Non-pigmented ciliary epithelial cell (primary cell): ENCODE measurements around the gene BRDT.
"Not testable (repeated sequence)": the region's sequence is repeated elsewhere in the genome, so short reads cannot be mapped to it uniquely, and the experiment has no call there.

ENCODE experiments used
- DNase-seq: peaks from one replicate; pipeline ENCODE4 v3.0.0-alpha.2; 2010; ENCODE audit warnings: low read depth

Gene BRDT

GRCh38 chr1:91993256-91993655 is 44.1 kb downstream of the BRDT start:
- DNase-seq: no peak

DNA sequence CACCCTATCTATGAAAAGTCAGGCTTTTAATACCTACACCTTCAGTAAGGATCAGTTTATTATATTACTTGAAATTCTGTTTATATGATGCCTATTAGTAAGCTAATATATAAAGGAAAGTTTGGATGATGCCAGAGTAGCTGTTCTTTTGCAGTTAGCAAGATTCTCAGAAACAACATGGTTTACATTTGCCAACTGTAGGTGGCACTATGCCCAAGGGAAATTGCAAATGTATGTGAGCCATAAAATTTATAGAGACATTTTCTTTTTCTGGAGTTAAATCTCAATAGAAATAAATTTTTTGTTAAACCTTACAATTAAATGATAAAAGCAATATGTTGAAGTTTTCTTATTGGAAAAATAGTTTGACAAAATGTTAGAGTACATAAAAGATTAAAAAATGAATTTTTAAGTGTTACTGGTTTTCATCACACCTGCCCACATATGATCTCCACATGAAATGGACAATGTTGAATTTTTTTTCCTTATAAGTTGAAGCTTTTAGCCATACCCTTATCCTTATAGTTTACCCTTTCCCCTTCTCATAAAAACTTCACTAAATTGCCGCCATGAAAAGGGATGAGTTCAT is 48.5 kb downstream of the BRDT start:
- peak; percentile 13 for DNase-seq

GRCh38 chr1:92004129-92004528 is 54.9 kb downstream of the BRDT start:
- DNase-seq: no peak

GRCh38 chr1:92013923-92014322 is 64.7 kb downstream of the BRDT start:
- no peak for DNase-seq

- DNase-seq: no peak
Observed at GRCh38 chr1:92016720-92017316, 67.6 kb downstream of the BRDT start.

GRCh38 chr1:92017656-92018055 is 68.5 kb downstream of the BRDT start:
- DNase-seq: no peak

DNA sequence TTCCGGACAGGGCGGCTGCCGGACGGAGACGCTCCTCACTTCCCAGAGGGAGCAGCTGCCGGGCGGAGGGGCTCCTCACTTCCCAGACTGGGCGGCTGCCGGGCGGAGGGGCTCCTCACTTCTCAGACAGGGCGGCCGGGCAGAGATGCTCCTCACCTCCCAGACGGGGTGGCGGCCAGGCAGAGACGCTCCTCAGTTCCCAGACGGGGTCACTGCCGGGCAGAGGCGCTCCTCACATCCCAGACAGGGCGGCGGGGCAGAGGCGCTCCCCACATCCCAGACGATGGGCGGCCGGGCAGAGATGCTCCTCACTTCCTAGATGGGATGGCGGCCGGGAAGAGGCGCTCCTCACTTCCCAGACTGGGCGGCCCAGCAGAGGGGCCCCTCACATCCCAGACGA is 76.8 kb downstream of the BRDT start:
- DNase-seq: not testable (repeated sequence)

DNA sequence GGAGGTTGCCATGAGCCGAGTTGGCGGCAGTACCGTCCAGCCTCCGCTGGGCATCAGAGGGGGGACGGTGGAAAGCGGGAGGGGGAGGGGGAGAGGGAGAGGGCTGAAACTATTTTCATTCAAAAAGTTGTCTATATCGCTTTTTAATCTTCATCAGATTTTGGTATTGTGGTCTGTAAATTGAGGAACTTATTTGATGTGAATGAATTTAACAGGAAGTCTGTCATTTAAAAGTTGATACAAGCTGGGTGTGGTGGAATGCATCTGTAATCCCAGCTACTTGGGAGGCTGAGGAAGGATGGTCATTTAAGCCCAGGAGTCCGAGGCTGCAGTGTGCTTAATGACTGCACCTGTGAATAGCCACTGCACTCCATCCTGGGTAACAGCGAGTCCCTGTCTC is 77.6 kb downstream of the BRDT start:
- no peak for DNase-seq

DNA sequence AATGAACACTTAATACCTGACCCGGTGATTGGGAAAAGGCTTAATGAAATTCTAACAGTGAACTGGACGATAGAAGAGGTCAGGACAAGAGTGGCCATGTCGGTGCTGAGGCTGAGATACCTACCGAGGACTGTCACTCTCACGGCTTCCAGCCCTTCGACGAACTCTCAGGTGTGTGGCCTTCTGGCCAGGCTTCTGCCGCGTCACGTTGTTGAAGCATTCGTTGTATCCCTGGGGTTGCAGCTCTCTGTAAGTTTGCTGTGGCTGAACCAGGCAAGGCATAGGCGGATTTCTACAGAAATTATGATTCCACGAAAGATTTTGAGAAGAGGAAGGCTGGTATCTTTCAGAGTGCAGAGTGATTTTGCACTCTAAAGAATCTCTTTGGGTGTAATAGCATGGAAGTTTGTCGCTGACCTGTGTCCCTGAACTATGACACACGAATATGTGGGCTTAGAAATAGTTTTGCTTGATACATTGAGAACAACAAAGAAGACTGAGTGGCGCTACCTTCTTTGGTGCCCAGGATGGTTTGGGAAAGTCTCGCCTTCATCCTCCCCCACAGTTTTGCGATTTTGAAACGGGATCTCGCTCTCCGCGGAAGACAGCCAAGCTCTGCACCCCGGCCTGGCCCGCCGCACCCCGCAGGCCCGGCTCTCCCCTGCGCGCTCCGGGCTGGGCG is 80.2 kb downstream of the BRDT start:
- DNase-seq: no peak

GRCh38 chr1:92030656-92031107 is 81.5 kb downstream of the BRDT start:
- DNase-seq: peak; percentile 19

DNA sequence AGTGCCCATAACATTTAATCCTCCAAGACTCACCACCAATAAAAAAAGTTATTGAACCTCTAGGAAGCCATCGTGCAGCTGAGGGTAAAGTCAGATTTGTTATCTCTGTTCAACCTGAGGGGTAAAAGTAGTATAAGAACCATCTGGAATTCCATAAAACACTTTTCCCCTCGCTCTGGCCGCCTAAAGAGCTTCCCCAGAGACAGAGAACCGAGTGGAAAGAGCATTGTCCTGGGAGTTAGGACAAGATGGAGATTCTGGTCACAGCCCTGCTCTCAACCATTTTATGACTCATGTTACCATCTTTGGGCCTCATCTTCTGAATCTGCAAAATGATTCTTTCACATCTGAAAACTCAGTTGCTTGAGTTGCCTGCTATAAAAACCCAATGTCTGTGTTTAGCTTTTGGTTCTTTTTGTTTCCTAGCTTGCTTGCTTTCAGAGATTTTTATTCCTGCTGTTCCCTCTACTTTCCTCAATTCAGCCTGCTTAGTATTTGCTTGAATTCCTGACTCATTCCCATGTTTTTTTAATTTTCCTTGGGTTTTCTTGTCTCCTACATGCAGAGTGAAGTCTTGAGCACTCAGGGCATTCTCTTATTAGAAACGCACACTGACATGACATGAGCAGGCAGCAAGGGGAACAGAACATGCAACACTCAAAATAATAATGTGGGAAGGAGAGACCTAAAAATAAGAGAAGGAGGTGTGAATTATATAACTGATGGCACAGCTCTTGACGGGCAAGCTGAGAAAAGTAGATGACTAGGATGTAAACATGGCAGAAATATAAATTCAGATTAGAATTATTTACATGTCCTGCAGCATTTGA is 82.3 kb downstream of the BRDT start:
- no peak for DNase-seq

DNA sequence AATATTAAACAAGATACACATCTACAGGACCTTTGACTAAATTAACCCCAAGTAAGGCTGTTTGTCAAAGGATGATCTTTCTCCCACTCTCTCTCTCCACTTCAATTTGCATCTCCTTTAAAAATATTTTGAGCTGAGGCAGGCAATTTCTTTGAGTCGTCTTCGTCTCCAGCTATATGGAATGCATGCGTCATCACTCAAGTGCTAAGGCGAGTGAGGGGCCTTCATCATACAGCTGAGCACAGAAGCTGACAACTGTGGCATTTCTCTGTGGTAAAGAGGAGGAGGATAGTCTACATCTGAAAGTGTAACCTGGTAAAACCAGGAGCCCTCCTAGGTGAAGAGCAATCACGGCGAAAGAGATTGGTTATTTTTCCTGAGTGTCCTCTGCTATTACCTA is 88.2 kb downstream of the BRDT start:
- DNase-seq: no peak

- DNase-seq: no peak
Observed at GRCh38 chr1:92038695-92039346, 89.6 kb downstream of the BRDT start.

GRCh38 chr1:92040971-92041370 is 91.8 kb downstream of the BRDT start:
- DNase-seq: no peak

DNA sequence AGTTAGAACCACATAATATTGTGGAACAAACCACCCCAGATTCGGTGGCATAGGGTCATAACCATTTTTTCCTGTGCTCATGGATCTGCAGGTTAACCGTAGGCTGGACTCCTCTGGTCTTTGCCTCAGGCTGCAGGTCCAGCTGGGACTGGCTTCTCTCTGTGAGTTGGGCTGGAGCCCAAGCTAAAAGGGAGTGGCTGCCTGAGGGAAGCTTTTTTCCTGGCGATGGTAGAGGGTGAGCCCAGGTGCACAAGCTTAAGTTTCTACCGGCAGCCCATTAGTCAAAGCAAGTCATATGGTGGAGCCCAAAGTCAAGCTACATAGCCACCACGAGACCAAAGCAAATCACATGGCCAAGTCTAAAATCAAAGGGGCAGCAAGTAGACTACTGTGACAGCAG is 94.4 kb downstream of the BRDT start:
- no peak for DNase-seq

- no peak for DNase-seq
Observed at GRCh38 chr1:92045766-92046495, 96.7 kb downstream of the BRDT start.

- DNase-seq: no peak
Observed at GRCh38 chr1:92051948-92052347, 102.7 kb downstream of the BRDT start.
